Measurements from ENCODE around the gene TAS1R2. TPM values are rescaled to one million over a fixed set of nuclear protein-coding genes. Genes with fewer than 3 reads are reported as not detected.
"Not testable (repeated sequence)": the region's sequence is repeated elsewhere in the genome, so short reads cannot be mapped to it uniquely, and the experiment has no call there.

The TAS1R2 gene
- total RNA-seq, 1 donor from 2014 or later, result not detected

DNA sequence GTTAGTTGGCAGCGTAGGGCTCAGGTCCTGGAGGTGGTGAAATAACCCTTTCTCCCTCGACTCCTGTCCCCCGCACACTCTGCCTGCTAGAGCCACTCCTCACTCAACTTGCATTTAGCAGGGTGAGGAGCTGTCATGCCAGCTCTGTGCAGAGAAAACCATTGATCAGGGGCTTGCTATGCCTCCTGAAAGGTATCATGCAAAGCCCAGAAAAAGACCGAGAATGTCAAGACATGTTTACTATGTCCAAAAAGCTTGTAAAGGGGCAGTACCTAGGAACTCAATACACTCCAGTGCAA lies 24.9 kb upstream of the TAS1R2 start:
- DNase-seq (ENCODE audit: extremely low read depth, low read depth, low spot score), result no peak

DNA sequence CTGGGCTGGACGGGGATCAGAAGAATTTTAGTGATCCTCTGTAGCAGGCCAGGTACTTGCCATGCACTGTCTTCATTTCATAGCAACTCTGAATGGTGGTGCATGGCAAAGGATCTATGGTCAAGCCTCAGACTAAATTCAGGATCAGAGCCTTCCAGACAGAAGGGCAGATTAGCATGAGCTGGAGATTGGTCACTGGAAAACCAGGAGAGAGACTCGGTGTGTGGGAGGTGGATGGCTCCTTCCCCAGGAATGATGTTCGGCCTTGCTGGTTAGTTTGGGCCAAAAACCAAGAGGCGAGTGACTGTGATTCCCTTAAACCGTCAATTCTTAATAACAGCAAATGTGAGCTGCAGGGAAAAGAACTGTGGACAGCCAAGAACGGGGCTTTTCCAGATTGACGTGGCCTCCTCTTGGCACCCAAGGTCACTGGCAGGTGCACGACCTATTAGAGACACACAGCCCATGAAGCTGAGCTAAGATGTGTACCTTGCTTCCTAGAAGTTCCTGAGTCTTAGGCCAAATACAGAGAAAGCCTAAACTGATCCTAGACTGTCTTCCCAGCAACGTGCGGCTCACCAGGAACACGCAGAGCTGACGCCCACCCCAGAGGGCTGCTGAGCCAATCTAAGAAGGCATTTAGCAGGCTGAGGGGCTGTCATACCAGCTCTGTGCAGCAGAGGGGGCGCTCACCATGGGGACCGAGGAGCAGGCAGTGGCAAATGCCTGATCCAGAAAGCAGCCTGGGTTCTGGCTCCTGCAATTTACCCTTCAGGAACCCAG lies 24.4 kb upstream of the TAS1R2 start:
- no peak for DNase-seq (ENCODE audit: extremely low read depth, low read depth, low spot score)

DNA sequence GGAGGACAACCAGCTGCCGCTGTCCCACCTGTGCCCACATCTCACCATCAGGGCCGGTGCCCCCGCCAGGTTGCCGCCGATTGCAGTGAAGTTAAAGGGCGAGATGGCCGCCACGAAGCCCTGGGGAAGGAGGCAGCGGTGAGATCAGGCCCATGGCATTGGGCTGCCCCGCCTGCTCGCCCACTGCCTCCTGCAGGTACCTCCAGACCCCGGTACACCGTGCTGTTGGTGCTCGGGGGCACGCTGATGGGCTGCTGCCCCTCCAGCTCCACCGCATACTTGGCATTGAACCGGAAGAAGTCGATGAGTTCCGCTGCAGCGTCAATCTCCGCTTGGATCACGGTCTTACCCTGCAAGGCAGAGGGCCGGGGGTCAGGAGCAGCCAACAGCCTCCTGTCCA lies 23.6 kb upstream of the TAS1R2 start:
- no peak for DNase-seq (ENCODE audit: extremely low read depth, low read depth, low spot score)

DNA sequence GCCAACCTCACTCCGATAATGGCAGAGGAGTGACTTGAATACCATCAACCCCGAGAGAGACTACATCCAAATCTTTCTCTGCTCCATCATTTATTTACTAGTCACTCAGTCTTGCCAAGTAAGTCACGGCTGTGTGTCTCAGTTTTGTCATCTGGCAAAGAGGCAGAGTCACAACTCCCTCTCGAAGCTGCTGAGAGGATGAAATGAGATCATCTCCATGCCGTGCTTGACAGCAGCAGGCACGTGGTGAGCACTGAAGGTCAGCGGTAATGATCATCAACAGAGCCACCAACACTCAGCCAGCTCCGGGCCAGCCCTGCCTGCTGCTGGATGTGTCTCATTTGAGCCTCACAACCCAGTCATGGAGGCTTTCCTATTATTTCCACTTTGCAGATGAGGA lies 23.0 kb upstream of the TAS1R2 start:
- no peak for DNase-seq (ENCODE audit: extremely low read depth, low read depth, low spot score)

DNA sequence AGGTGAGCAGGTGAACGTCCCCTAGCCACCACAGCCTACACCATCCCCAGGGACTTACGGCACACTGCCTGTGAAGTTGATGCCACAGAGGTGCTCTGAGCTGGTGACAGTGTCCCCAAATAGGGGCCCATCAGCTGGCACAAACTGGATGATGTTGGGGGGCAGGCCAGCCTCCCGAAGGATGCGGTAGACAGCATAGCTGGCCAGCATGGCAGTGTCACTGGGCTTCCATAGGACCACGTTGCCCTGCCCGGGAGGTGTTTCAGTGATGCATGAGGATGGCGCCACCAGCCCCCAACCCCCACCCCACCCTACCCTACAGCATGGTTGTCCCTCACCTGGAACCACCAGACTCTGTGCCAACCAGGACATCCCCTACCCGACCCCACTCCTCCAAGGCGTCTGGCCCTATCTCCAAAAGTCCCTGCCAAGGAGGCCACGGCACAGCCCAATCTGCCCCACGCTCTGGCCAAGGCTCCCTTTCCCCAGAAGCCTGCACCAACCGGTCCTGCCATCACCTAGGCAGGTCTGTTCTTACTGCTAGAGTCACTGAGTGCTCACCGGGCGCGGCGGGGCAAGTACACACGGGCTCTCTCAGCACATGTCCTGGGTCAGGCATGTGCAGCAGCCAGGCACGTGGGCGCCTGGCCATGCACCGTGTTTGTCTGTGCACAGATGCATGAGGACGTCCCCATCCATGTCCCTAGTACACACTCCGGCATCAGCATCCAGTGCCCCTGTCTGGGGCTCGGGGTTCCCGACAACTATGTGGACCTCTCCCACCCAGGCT lies 22.4 kb upstream of the TAS1R2 start:
- DNase-seq (ENCODE audit: extremely low read depth, low read depth, low spot score), result no peak

DNA sequence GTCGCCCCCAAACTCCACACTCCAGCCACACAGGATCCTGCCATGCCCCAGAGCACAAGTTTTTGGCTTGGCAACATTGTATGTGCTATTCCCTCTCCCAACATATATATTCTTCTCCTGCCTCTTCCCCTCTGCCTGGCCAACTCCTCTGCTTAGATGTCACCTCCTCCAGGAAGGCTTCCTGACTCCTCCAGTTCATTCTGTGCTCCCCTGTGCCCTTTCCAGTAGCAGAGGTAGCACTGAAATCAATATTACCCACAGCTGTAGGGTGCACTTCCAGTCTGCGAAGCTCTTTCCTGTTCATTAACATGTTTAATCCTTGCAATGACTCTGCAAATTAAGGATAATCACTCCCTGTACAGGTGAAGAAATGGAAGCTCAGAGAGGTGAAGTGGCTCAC lies 21.7 kb upstream of the TAS1R2 start:
- DNase-seq (ENCODE audit: extremely low read depth, low read depth, low spot score), result no peak

DNA sequence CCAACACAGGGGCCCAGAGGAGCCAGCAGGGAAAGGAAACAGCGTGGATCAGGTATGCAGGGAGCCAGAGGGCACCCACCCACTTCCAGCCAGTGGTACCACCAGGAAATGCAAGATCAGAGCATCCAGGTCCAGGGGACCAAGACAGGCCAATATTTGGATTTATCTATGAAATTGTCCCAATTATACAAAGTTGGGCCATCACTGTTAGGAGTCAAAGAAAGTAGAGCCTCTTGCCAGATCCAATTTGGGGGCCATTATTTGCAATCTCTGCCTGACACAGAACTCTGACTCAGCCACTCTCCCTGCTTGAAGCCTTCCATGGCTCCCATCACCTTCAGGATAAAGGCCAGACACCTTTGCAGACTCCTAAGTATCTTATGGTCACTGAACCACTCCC lies 21.1 kb upstream of the TAS1R2 start:
- no peak for DNase-seq (ENCODE audit: extremely low read depth, low read depth, low spot score)

DNA sequence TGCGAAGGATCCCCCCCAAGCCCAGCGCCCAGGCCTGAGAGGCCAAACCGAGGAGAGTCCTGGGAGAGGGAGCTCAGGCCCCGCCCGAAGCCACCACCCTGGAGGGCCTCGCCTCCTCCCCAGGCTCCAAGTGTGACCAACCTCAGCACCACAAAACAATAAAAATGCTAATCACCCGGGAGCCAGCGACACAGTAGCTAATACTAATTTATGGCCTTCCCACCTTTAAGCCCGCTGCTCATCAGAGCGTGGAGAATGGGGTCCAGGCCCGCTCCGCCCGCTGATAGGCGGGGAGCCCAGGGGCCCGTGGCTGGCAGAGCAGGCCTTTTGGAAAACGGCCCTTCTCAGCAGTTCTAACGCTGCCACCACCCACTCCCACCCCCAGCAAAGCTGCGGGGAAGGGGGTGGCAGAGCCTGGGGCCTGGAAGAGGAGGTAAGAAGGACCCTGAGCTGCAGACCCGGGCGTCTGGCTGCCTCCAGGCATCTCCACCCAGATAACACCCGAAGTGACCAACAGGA lies 20.4 kb upstream of the TAS1R2 start:
- DNase-seq (ENCODE audit: extremely low read depth, low read depth, low spot score), result no peak

DNA sequence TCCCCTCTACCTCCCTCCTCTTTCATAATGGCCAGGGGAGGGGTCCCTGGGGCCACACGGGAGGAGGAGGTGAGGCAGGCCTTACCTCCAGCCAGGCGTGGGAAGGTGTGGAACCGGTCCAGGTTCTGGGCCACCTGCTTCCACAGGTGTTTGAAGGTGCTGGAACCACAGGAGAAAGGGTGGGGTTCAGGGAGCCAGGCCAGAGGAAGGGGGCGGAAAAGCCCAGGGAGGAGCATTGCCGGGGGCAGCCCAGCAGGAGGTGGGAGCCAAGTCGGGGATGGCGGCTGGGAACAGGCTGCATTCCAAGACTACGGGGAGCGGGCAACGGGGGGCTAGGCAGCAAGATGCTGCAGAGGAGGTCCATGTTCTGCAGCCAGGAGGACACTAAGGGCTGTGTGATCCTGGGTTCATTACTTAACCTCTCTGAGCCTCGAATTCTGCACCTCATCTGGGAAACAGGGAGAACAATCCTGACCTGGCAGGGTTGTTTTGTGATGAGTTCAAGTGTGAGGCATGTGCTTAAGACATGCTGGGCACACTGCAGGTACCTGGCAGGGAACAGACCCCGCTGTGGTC lies 19.8 kb upstream of the TAS1R2 start:
- no peak for DNase-seq (ENCODE audit: extremely low read depth, low read depth, low spot score)

DNA sequence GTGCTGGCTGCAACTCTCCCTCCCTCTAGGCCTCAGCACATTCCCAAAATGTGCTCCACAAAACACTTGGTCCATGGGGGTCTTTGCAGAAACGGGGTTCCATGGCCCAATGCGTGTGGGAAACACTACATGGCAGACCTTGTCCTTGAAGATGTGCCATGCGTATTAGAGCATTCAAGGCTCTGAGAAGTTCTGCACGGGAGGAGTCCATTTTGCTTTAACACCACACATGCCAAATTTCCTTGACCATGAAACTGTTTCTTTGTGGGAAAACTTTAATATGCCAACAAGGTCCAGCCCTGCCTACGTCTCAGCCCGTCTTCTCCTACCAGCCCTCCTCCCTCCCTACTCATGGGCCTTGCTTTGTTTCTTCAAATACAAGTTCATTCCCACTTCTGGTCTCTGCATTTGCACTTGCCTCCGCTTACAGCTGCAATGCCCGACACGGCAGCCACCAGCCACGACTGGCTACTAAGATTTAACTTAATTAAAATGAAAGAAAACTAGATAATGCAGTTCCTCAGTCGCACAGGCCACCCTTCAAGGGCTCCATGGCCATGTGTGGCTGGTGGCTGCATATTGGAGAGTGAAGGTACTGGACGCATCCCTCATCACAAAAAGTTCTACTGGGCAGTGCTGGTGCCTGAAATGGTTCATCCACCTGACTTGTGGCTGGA lies 19.2 kb upstream of the TAS1R2 start:
- no peak for DNase-seq (ENCODE audit: extremely low read depth, low read depth, low spot score)

DNA sequence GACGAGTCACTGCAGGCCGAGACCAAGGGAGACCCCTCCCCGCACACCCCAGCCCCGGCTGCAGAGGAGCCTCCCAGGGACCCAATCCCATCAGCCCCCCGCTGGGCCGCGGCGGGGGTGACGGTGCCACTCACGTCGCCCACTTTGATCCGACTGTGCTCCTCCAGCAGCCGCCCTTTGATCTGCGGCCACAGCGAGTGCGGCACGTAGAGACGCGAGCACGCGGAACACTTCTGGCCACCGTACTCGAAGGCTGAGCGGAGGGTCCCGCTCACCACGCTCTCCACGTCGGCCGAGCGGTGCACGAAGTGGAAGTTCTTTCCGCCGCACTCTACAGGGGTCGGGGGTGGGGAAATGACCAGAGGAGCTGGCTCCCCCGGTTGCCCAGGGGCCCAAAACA lies 17.8 kb upstream of the TAS1R2 start:
- DNase-seq (ENCODE audit: extremely low read depth, low read depth, low spot score), result no peak

DNA sequence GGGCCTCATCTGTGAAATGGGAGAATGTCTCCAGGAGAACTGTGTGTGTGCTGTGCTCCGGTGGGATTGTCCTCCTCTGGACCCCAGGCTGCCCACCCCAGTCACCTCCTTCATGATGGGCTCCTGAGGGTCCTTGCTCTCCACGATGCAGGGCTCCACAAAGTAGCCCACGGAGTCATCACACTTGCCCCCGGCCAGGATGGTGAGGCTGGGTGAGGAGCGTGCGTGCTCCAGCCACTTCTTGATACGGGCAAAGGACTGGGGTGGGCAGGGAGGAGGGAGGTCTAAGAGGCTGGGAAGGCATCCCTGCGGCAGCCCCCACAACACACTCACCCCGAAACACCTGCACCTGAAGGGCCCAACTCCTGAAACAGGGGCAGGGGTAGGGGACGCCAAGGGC lies 16.8 kb upstream of the TAS1R2 start:
- no peak for DNase-seq (ENCODE audit: extremely low read depth, low read depth, low spot score)

DNA sequence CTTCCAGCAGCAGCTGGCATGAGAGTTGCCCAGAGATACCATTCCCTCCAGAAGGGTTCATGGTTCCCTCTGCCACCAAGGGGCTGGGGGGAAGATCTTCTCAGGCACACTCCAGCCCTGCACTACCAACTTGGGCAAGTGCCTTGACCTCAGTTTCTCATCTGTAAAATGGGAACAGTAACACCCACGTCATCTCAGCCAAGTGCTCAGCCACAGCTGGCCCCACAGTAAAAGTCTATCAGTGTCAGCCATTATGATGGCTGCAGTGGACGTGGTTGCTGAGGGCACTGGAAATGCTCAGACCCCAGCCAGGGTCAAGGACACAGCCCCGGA lies 16.3 kb upstream of the TAS1R2 start:
- no peak for DNase-seq (ENCODE audit: extremely low read depth, low read depth, low spot score)

DNA sequence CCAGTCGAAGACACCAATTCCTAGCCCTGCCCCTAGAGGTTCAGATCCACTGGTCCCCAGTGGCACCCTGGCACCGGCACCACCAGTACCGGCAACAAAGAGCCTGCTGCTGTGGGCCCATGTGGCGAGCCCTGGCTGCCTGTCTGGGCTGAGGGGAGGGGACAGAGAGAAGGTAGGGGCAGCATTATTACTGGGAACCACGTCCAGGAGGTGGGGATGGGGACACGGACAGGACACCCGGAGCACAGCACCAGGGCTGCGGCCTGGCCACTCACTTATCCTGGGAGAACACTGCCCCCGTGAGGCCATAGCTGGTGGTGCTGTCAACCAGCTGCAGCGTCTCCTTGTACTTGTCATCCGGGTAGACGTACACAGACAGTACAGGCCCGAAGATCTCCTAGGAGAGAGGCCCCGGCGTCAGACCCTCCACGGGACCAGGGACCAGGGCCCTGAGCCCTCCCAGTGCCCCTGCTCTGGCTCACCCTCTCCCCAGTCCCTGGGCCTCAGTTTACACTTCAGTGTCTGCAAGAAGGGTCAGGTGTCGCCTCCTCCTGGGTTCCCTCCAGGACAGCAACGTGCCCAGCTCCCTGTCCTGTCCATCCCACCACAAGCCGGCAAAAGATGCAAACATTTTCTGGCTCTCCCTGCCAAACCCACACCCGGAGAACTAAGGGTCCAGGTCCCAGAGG lies 15.8 kb upstream of the TAS1R2 start:
- peak; percentile 52 for DNase-seq (ENCODE audit: extremely low read depth, low read depth, low spot score)

DNA sequence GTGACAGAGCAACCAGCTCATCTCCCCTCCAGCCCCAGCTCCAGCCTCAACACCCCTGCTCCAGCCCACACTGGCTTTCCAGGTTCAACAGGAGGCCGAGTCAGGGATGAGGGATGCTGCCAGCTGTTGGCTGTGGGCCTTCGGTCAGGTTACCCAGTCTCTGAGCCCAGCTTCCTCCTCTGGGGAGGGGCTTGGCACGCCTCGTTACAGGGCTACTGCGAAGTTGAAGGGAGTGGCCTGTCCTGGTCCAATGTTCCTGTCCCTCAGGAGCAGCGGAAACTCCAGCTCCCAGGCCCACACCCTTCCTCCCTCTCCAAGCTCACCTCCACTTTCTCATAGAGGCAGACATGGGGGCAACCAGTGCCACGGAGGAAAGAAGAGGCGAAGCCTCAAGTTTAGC lies 15.1 kb upstream of the TAS1R2 start:
- no peak for DNase-seq (ENCODE audit: extremely low read depth, low read depth, low spot score)

DNA sequence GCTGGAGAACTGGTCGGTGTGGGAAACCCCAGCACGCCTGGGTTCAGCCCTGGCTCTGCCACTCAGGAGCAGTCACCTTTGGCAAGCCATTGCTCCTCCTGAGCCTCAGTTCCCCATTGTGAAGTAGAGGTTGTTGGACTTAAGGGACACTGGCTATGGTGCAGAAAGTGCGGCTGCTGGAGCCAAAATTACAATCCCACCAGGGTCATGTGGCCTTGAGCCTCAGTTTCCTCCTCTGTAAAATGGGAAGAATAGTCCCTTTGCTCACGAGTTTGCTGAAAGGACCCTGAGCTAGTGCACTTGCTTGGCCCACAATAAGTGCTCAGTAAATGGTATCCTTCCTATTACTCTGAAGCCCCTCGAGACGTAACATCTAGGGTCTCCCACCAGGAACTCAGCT lies 14.6 kb upstream of the TAS1R2 start:
- DNase-seq (ENCODE audit: extremely low read depth, low read depth, low spot score), result no peak

DNA sequence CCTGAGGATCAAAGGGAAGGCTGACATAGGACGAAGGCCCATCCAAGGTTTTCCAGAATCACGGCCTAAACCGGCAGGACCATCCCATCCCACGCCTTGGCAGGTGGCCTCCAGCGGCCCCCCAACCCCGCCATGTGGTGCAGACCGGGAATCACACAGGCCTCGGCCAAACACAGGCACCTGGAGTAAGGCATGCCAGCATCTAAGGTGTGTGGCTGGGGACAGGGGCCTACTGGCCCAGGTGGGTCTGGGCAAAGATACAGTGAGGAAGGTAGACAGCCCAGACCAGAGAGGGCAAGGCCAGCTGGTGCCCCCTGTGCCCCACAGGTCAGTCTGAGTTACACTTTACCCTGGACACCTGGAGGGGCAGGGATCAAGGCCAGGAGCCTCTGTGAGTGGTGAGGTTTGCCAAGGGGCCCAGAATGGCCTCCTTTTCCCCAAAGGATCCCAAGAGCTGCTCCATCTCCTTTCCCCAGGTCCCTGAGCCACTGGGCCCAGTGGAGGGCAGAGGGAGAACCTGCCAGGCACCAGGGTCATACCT lies 12.7 kb upstream of the TAS1R2 start:
- no peak for DNase-seq (ENCODE audit: extremely low read depth, low read depth, low spot score)

DNA sequence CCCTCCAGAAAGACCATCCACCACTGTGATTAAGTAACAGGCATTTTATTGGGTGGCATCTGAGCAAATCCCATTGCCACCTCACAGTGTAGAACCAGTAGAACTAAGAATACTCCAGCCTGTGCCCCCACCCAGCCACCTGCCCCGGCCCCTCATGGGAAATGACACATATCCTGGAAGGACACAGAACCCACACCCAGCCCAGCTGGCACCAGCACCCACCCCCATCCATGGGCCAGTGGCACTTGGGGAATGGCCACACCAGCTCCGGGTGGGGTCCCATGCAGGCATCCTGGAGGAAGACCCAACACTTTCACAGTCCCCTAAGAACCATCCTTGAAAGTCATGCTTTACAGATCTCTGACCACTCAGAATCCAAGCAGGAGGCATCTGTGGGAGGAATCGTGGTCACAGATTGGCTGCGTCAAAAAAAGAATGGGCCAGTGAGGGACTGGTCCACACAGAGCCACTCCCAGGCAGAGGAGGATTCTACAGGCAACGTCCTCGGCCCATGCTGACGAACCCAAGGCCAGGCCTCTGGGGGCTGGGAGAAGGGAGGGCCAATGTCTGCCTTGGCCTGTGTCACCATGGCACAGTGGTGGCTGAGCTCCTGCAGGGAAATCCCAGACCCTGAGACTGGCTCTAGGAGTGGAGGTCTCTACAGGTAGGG lies 12.1 kb upstream of the TAS1R2 start:
- DNase-seq (ENCODE audit: extremely low read depth, low read depth, low spot score), result no peak

DNA sequence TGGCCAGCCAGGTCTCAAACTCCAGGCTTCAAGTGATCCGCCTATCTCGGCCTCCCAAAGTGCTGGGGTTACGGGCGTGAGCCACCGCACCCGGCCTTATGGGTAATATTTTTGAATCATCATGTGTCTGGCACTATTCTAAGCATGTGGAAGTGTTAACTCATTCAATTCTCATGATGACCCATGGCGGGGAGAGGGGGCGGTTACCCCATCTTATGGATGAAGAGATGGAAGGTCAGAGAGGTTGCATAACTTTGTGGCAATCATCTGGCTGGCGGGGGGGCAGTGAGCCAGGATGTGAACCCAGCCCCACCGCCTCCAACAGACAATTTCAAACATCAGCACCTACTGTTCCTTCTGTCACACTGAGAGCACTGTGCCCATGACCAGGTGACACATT lies 11.5 kb upstream of the TAS1R2 start:
- DNase-seq (ENCODE audit: extremely low read depth, low read depth, low spot score), result no peak

DNA sequence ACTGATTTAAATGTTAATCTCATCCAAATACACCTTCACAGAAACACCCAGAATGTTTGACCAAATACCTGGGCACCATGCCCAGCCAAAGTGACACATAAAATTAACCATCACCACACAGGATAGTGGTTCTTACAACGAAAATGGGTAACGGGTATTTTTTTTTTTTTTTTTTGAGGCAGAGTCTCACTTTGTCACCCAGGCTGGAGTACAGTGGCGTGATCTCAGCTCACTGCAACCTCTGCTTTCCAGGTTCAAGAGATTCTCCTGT lies 11.1 kb upstream of the TAS1R2 start:
- DNase-seq (ENCODE audit: extremely low read depth, low read depth, low spot score), result not testable (repeated sequence)

Data from glomerular endothelial cell (primary cell).